WTC11 (cell line): Measurements from ENCODE around the gene ANKRD28. TPM values are rescaled to one million over a fixed set of nuclear protein-coding genes. Genes with fewer than 3 reads are reported as not detected.

Experiments used
- ATAC-seq: fragments of 200-7000 bp; cut with Tn5 transposase; 2 replicates; pipeline ENCODE4 v1.10.0; 2021; ENCODE audit warnings: mild to moderate bottlenecking, moderate library complexity
- CTCF ChIA-PET: fragments of 300-600 bp; sonication (Branson Sonifier 250); formaldehyde crosslinking; loops from one replicate; lab custom pipeline; 2021; ENCODE audit warnings: antibody characterized with exemption; lab: Charles Lee
- POLR2A ChIA-PET: fragments of 350-600 bp; sonication (Branson Sonifier 250); formaldehyde crosslinking; loops from one replicate; lab custom pipeline; 2021; ENCODE audit warnings: antibody characterized with exemption; lab: Charles Lee
- DNase-seq: peaks from one replicate; pipeline ENCODE4 v3.0.0; 2021; ENCODE audit warnings: low spot score
- H3K27ac Mint-ChIP-seq: 2 replicates; pipeline ENCODE4 v1.8.0; 2021; ENCODE audit warnings: mixed read lengths
- H3K27me3 Mint-ChIP-seq: 2 replicates; pipeline ENCODE4 v1.8.0; 2021; ENCODE audit warnings: low read depth, mild to moderate bottlenecking, moderate library complexity, mixed read lengths
- H3K36me3 Mint-ChIP-seq: 2 replicates; pipeline ENCODE4 v1.8.0; 2021; ENCODE audit warnings: mixed read lengths
- H3K4me1 Mint-ChIP-seq: 2 replicates; pipeline ENCODE4 v1.8.0; 2022; ENCODE audit warnings: mixed read lengths
- H3K4me3 Mint-ChIP-seq: 2 replicates; pipeline ENCODE4 v1.8.0; 2021; ENCODE audit warnings: mild to moderate bottlenecking, moderate library complexity, mixed read lengths
- H3K9me3 Mint-ChIP-seq: 2 replicates; pipeline ENCODE4 v1.8.0; 2021; ENCODE audit warnings: mixed read lengths
- GABPB1 ChIP-seq: sonication (generic); formaldehyde crosslinking; IDR thresholded peaks from 2 replicates; pipeline ENCODE4 v1.8.1; 2023; ENCODE audit warnings: mild to moderate bottlenecking, missing genetic modification reagents
- GTF2I ChIP-seq: fragments of 250-450 bp; sonication (Bioruptor Pico); conservative IDR thresholded peaks from 2 replicates; pipeline ENCODE4 v1.4.0; 2021; ENCODE audit warnings: mild to moderate bottlenecking
- JUN ChIP-seq: sonication (generic); formaldehyde crosslinking; IDR thresholded peaks from 2 replicates; pipeline ENCODE4 v1.8.0; 2023; ENCODE audit warnings: mild to moderate bottlenecking, missing genetic modification reagents
- MXD4 ChIP-seq: fragments of 250-450 bp; sonication (Bioruptor Pico); IDR thresholded peaks from 2 replicates; pipeline ENCODE4 v1.8.0; 2021; ENCODE audit warnings: mild to moderate bottlenecking, moderate library complexity, borderline replicate concordance
- TCF7 ChIP-seq: sonication (generic); formaldehyde crosslinking; IDR thresholded peaks from 2 replicates; pipeline ENCODE4 v1.8.0; 2022; ENCODE audit warnings: mild to moderate bottlenecking, low read depth, missing genetic modification reagents, moderate library complexity
- ZBTB21 ChIP-seq: sonication (generic); formaldehyde crosslinking; IDR thresholded peaks from 2 replicates; pipeline ENCODE4 v1.8.1; 2023; ENCODE audit warnings: mild to moderate bottlenecking, missing genetic modification reagents, borderline replicate concordance
- total RNA-seq: library from RNA; stranded (reverse); gene quantifications from 3 replicates; pipeline ENCODE4 v1.2.3, GENCODE V29; 2021
- TF ChIP-seq, protein P1 (sequence below): fragments of 250-450 bp; sonication (Bioruptor Pico); IDR thresholded peaks from 2 replicates; pipeline ENCODE4 v1.9.0; 2021; ENCODE audit warnings: mild to moderate bottlenecking
- TF ChIP-seq, protein P2 (sequence below): sonication (generic); formaldehyde crosslinking; IDR thresholded peaks from 2 replicates; pipeline ENCODE4 v1.8.1; 2023; ENCODE audit warnings: mild to moderate bottlenecking, missing genetic modification reagents, moderate library complexity
- TF ChIP-seq, protein P3 (sequence below): fragments of 200-600 bp; IDR thresholded peaks from 2 replicates; pipeline ENCODE4 v1.8.0; 2022; ENCODE audit warnings: antibody characterized with exemption
- TF ChIP-seq, protein P4 (sequence below): sonication (generic); formaldehyde crosslinking; IDR thresholded peaks from 2 replicates; pipeline ENCODE4 v1.8.1; 2023; ENCODE audit warnings: mild to moderate bottlenecking, missing genetic modification reagents
- TF ChIP-seq, protein P5 (sequence below): sonication (generic); formaldehyde crosslinking; conservative IDR thresholded peaks from 2 replicates; pipeline ENCODE4 v1.8.1; 2022; ENCODE audit warnings: mild to moderate bottlenecking, missing genetic modification reagents
- TF ChIP-seq, protein P6 (sequence below): sonication (generic); formaldehyde crosslinking; IDR thresholded peaks from 2 replicates; pipeline ENCODE4 v1.8.1; 2022; ENCODE audit warnings: low read depth, missing genetic modification reagents, borderline replicate concordance
- TF ChIP-seq, protein P7 (sequence below): sonication (generic); formaldehyde crosslinking; IDR thresholded peaks from 2 replicates; pipeline ENCODE4 v1.8.0; 2023; ENCODE audit warnings: missing genetic modification reagents, mild to moderate bottlenecking, borderline replicate concordance
- TF ChIP-seq, protein P8 (sequence below): fragments of 250-450 bp; sonication (Bioruptor Pico); IDR thresholded peaks from 2 replicates; pipeline ENCODE4 v1.9.0; 2021; ENCODE audit warnings: mild to moderate bottlenecking

ANKRD28 gene
- total RNA-seq, 1 experiment from 2014 or later, result 51.6 TPM

DNA sequence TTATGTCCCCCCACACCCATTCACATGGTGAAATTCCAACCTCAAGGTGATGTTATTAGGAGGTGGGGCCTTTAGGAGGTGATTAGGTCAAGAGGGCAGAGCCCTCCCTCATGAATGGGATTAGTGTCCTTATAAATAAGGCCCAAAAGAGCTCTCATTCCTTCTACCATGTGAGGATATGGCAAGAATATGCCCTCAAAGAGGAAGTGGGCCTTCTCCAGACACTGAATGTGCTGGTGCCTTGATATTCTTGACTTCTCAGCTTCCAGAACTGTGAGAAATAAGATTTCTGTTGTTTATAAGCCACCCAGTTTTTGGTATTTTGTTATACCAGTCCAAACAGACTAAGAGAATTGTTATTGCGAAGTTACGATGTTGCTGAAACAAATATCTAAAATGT, 94.4 kb downstream of the ANKRD28 start:
- H3K27me3 Mint-ChIP-seq, result no peaks in the 10 kb centered on the region
- no peaks in the 10 kb centered on the region for H3K4me1 Mint-ChIP-seq
- DNase-seq, result no peak
- H3K9me3 Mint-ChIP-seq, result 0 out of 2 replicates have a peak, but pooled peaks cover 3% of the 10 kb centered on the region
- ChIA-PET POLR2A (no interaction called here), CTCF (no interaction called here)
- TF ChIP-seq TCF7 (CRISPR knock-in tag) (no peak), ZBTB21 (no peak), MXD4 (CRISPR knock-in tag) (no peak), GTF2I (CRISPR knock-in tag) (no peak)
- TF ChIP-seq, protein P1, sequence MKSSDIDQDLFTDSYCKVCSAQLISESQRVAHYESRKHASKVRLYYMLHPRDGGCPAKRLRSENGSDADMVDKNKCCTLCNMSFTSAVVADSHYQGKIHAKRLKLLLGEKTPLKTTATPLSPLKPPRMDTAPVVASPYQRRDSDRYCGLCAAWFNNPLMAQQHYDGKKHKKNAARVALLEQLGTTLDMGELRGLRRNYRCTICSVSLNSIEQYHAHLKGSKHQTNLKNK (CRISPR knock-in tag), result no peak
- TF ChIP-seq, protein P2, sequence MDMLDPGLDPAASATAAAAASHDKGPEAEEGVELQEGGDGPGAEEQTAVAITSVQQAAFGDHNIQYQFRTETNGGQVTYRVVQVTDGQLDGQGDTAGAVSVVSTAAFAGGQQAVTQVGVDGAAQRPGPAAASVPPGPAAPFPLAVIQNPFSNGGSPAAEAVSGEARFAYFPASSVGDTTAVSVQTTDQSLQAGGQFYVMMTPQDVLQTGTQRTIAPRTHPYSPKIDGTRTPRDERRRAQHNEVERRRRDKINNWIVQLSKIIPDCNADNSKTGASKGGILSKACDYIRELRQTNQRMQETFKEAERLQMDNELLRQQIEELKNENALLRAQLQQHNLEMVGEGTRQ (CRISPR knock-in tag), result no peak
- TF ChIP-seq, protein P3, sequence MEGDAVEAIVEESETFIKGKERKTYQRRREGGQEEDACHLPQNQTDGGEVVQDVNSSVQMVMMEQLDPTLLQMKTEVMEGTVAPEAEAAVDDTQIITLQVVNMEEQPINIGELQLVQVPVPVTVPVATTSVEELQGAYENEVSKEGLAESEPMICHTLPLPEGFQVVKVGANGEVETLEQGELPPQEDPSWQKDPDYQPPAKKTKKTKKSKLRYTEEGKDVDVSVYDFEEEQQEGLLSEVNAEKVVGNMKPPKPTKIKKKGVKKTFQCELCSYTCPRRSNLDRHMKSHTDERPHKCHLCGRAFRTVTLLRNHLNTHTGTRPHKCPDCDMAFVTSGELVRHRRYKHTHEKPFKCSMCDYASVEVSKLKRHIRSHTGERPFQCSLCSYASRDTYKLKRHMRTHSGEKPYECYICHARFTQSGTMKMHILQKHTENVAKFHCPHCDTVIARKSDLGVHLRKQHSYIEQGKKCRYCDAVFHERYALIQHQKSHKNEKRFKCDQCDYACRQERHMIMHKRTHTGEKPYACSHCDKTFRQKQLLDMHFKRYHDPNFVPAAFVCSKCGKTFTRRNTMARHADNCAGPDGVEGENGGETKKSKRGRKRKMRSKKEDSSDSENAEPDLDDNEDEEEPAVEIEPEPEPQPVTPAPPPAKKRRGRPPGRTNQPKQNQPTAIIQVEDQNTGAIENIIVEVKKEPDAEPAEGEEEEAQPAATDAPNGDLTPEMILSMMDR, result no peak
- TF ChIP-seq, protein P4, sequence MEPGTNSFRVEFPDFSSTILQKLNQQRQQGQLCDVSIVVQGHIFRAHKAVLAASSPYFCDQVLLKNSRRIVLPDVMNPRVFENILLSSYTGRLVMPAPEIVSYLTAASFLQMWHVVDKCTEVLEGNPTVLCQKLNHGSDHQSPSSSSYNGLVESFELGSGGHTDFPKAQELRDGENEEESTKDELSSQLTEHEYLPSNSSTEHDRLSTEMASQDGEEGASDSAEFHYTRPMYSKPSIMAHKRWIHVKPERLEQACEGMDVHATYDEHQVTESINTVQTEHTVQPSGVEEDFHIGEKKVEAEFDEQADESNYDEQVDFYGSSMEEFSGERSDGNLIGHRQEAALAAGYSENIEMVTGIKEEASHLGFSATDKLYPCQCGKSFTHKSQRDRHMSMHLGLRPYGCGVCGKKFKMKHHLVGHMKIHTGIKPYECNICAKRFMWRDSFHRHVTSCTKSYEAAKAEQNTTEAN (CRISPR knock-in tag), result no peak
- TF ChIP-seq, protein P5, sequence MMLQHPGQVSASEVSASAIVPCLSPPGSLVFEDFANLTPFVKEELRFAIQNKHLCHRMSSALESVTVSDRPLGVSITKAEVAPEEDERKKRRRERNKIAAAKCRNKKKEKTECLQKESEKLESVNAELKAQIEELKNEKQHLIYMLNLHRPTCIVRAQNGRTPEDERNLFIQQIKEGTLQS (CRISPR knock-in tag), result no peak
- TF ChIP-seq, protein P6, sequence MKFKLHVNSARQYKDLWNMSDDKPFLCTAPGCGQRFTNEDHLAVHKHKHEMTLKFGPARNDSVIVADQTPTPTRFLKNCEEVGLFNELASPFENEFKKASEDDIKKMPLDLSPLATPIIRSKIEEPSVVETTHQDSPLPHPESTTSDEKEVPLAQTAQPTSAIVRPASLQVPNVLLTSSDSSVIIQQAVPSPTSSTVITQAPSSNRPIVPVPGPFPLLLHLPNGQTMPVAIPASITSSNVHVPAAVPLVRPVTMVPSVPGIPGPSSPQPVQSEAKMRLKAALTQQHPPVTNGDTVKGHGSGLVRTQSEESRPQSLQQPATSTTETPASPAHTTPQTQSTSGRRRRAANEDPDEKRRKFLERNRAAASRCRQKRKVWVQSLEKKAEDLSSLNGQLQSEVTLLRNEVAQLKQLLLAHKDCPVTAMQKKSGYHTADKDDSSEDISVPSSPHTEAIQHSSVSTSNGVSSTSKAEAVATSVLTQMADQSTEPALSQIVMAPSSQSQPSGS (CRISPR knock-in tag), result no peak
- TF ChIP-seq, all 79 proteins: peak for 0
- no peak; the same call in 1 of the 2 replicates for ATAC-seq
- peaks cover 32% of the 10 kb centered on the region for H3K36me3 Mint-ChIP-seq
- H3K27ac Mint-ChIP-seq, result no peak overlapping the region
- no peak overlapping the region for H3K4me3 Mint-ChIP-seq

DNA sequence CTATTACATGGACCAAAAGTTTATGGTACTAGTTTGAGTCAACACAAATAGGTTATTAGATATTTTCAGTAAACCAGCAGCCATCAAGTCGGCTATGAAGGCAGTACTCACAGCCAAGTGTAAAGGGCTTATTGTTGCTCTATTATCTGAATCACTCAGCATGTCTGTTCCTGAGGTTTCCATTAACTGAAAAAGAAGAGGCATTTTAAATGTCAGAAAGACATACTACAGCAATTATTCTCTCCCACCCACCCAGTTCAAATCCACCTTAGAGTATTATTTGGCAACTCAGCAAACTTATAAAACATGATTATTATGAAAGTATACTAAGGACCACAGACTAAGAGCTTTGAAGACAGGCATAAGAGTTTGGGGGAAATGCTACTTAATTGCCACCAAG, 103.2 kb downstream of the ANKRD28 start:
- ATAC-seq (no peak), DNase-seq (no peak)
- TF ChIP-seq, protein P7, sequence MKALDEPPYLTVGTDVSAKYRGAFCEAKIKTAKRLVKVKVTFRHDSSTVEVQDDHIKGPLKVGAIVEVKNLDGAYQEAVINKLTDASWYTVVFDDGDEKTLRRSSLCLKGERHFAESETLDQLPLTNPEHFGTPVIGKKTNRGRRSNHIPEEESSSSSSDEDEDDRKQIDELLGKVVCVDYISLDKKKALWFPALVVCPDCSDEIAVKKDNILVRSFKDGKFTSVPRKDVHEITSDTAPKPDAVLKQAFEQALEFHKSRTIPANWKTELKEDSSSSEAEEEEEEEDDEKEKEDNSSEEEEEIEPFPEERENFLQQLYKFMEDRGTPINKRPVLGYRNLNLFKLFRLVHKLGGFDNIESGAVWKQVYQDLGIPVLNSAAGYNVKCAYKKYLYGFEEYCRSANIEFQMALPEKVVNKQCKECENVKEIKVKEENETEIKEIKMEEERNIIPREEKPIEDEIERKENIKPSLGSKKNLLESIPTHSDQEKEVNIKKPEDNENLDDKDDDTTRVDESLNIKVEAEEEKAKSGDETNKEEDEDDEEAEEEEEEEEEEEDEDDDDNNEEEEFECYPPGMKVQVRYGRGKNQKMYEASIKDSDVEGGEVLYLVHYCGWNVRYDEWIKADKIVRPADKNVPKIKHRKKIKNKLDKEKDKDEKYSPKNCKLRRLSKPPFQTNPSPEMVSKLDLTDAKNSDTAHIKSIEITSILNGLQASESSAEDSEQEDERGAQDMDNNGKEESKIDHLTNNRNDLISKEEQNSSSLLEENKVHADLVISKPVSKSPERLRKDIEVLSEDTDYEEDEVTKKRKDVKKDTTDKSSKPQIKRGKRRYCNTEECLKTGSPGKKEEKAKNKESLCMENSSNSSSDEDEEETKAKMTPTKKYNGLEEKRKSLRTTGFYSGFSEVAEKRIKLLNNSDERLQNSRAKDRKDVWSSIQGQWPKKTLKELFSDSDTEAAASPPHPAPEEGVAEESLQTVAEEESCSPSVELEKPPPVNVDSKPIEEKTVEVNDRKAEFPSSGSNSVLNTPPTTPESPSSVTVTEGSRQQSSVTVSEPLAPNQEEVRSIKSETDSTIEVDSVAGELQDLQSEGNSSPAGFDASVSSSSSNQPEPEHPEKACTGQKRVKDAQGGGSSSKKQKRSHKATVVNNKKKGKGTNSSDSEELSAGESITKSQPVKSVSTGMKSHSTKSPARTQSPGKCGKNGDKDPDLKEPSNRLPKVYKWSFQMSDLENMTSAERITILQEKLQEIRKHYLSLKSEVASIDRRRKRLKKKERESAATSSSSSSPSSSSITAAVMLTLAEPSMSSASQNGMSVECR (CRISPR knock-in tag), result no peak
- TF ChIP-seq, protein P8, sequence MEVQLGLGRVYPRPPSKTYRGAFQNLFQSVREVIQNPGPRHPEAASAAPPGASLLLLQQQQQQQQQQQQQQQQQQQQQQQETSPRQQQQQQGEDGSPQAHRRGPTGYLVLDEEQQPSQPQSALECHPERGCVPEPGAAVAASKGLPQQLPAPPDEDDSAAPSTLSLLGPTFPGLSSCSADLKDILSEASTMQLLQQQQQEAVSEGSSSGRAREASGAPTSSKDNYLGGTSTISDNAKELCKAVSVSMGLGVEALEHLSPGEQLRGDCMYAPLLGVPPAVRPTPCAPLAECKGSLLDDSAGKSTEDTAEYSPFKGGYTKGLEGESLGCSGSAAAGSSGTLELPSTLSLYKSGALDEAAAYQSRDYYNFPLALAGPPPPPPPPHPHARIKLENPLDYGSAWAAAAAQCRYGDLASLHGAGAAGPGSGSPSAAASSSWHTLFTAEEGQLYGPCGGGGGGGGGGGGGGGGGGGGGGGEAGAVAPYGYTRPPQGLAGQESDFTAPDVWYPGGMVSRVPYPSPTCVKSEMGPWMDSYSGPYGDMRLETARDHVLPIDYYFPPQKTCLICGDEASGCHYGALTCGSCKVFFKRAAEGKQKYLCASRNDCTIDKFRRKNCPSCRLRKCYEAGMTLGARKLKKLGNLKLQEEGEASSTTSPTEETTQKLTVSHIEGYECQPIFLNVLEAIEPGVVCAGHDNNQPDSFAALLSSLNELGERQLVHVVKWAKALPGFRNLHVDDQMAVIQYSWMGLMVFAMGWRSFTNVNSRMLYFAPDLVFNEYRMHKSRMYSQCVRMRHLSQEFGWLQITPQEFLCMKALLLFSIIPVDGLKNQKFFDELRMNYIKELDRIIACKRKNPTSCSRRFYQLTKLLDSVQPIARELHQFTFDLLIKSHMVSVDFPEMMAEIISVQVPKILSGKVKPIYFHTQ (CRISPR knock-in tag), result no peak
- TF ChIP-seq GABPB1 (CRISPR knock-in tag), result no peak
- TF ChIP-seq JUN (CRISPR knock-in tag), result no peak
- CTCF ChIA-PET, result no interaction called here
- Mint-ChIP-seq H3K36me3 (peaks cover 14% of the 10 kb centered on the region; the same call in 1 of the 2 replicates), H3K9me3 (0 out of 2 replicates have a peak, but pooled peaks cover 3% of the 10 kb centered on the region), H3K4me3 (no peak overlapping the region), H3K4me1 (no peaks in the 10 kb centered on the region), H3K27ac (no peak overlapping the region), H3K27me3 (no peaks in the 10 kb centered on the region)
- POLR2A ChIA-PET, result no interaction called here
